WERI-Rb-1 (cell line): ENCODE results near the gene ABHD17C.
A peak's percentile ranks its signal among the peaks of the same experiment; 100 is the strongest.

Experiments used
- DNase-seq: peaks from one replicate; pipeline ENCODE4 v3.0.0-alpha.2; 2020
- H3K27ac ChIP-seq: fragments of 250-450 bp; sonication (Bioruptor Pico); 2 replicates; pipeline ENCODE4 v1.5.1; 2020; ENCODE audit warnings: mild to moderate bottlenecking, moderate library complexity
- H3K27me3 ChIP-seq: fragments of 250-450 bp; sonication (Bioruptor Pico); 2 replicates; pipeline ENCODE4 v1.5.1; 2021; ENCODE audit warnings: mild to moderate bottlenecking, low read depth, moderate library complexity; ENCODE audit not compliant: insufficient read depth, severe bottlenecking
- H3K36me3 ChIP-seq: fragments of 250-450 bp; sonication (Bioruptor Pico); 2 replicates; pipeline ENCODE4 v1.5.1; 2020; ENCODE audit warnings: mild to moderate bottlenecking, moderate library complexity
- H3K4me3 ChIP-seq: 2 replicates; pipeline ENCODE4 v1.5.1; 2011; ENCODE audit warnings: low read depth, mild to moderate bottlenecking, control low read depth, low read length
- H3K9me3 ChIP-seq: fragments of 250-450 bp; sonication (Bioruptor Pico); 2 replicates; pipeline ENCODE4 v1.5.1; 2021; ENCODE audit warnings: mild to moderate bottlenecking, moderate library complexity; ENCODE audit not compliant: severe bottlenecking
- CTCF ChIP-seq: IDR thresholded peaks from 2 replicates; pipeline ENCODE4 v1.5.1; 2011; ENCODE audit warnings: low read depth, mild to moderate bottlenecking, control low read depth, inconsistent platforms, low read length

Gene ABHD17C

GRCh38 chr15:80732818-80733217 lies 37.7 kb downstream of the ABHD17C start:
- no peaks in the 10 kb centered on the region for H3K27me3 ChIP-seq
- no peak overlapping the region; the same call in 1 of the 2 replicates for H3K4me3 ChIP-seq
- peak overlapping the region; percentile 25 for H3K27ac ChIP-seq
- DNase-seq = peak; percentile 54
- H3K36me3 ChIP-seq = no peaks in the 10 kb centered on the region
- TF ChIP-seq CTCF = no peak
- H3K9me3 ChIP-seq = no peaks in the 10 kb centered on the region

GRCh38 chr15:80733460-80733859 lies 38.4 kb downstream of the ABHD17C start:
- H3K27ac ChIP-seq = no peak overlapping the region; the same call in 1 of the 2 replicates
- DNase-seq = no peak
- TF ChIP-seq CTCF = no peak
- no peaks in the 10 kb centered on the region for H3K27me3 ChIP-seq
- no peak overlapping the region for H3K4me3 ChIP-seq
- H3K9me3 ChIP-seq = no peaks in the 10 kb centered on the region
- no peaks in the 10 kb centered on the region for H3K36me3 ChIP-seq

GRCh38 chr15:80735344-80735743 lies 40.2 kb downstream of the ABHD17C start:
- H3K36me3 ChIP-seq = no peaks in the 10 kb centered on the region
- DNase-seq = no peak
- H3K27me3 ChIP-seq = no peaks in the 10 kb centered on the region
- no peak overlapping the region for H3K27ac ChIP-seq
- TF ChIP-seq CTCF = no peak
- H3K9me3 ChIP-seq = no peaks in the 10 kb centered on the region
- H3K4me3 ChIP-seq = no peak overlapping the region

- TF ChIP-seq CTCF = no peak
- Histone ChIP-seq H3K27me3 (no peaks in the 10 kb centered on the region), H3K4me3 (no peak overlapping the region), H3K27ac (no peak overlapping the region), H3K36me3 (no peaks in the 10 kb centered on the region), H3K9me3 (no peaks in the 10 kb centered on the region)
- no peak for DNase-seq
Measured at GRCh38 chr15:80736560-80736959, 41.5 kb downstream of the ABHD17C start.

- no peaks in the 10 kb centered on the region for H3K9me3 ChIP-seq
- no peak overlapping the region for H3K27ac ChIP-seq
- no peaks in the 10 kb centered on the region for H3K36me3 ChIP-seq
- peak; percentile 34 for DNase-seq
- H3K27me3 ChIP-seq = no peaks in the 10 kb centered on the region
- no peak for TF ChIP-seq CTCF
- H3K4me3 ChIP-seq = no peak overlapping the region
Measured at GRCh38 chr15:80739919-80740318, 44.8 kb downstream of the ABHD17C start.

- DNase-seq = no peak
- Histone ChIP-seq H3K9me3 (no peaks in the 10 kb centered on the region), H3K36me3 (no peaks in the 10 kb centered on the region), H3K27me3 (no peaks in the 10 kb centered on the region), H3K27ac (no peak overlapping the region), H3K4me3 (no peak overlapping the region)
- no peak for TF ChIP-seq CTCF
Measured at GRCh38 chr15:80742081-80742480, 47.0 kb downstream of the ABHD17C start.
